Measurements from ENCODE around the gene F13B.
"Not testable (repeated sequence)": the region's sequence is repeated elsewhere in the genome, so short reads cannot be mapped to it uniquely, and the experiment has no call there.

Gene F13B

GRCh38 chr1:197027359-197027758 lies 39.7 kb downstream of the F13B start:
- intact Hi-C loops (cut with micrococcal nuclease) = no loop called here
- Mint-ChIP-seq H3K27me3 (no peaks in the 10 kb centered on the region), H3K4me3 (no peak overlapping the region), H3K9me3 (peaks cover 9% of the 10 kb centered on the region), H3K27ac (no peak overlapping the region), H3K4me1 (ENCODE audit: low read depth) (no peaks in the 10 kb centered on the region), H3K36me3 (ENCODE audit: low read depth) (no peaks in the 10 kb centered on the region)

GRCh38 chr1:197024460-197024859 lies 42.6 kb downstream of the F13B start:
- Mint-ChIP-seq H3K4me3 (no peak overlapping the region), H3K36me3 (ENCODE audit: low read depth) (no peaks in the 10 kb centered on the region), H3K9me3 (peaks cover 9% of the 10 kb centered on the region), H3K27me3 (no peaks in the 10 kb centered on the region), H3K4me1 (ENCODE audit: low read depth) (no peaks in the 10 kb centered on the region), H3K27ac (no peak overlapping the region)
- intact Hi-C loops (cut with micrococcal nuclease) = no loop called here

- no peaks in the 10 kb centered on the region for H3K36me3 Mint-ChIP-seq (ENCODE audit: low read depth)
- H3K27ac Mint-ChIP-seq = no peak overlapping the region
- H3K9me3 Mint-ChIP-seq = peaks cover 9% of the 10 kb centered on the region
- no peaks in the 10 kb centered on the region for H3K27me3 Mint-ChIP-seq
- H3K4me3 Mint-ChIP-seq = no peak overlapping the region
- intact Hi-C loops (cut with micrococcal nuclease) = no loop called here
- H3K4me1 Mint-ChIP-seq (ENCODE audit: low read depth) = no peaks in the 10 kb centered on the region
Observed at GRCh38 chr1:197021716-197022115, 45.3 kb downstream of the F13B start.

GRCh38 chr1:197017558-197018146 lies 49.4 kb downstream of the F13B start:
- H3K9me3 Mint-ChIP-seq = no peaks in the 10 kb centered on the region
- intact Hi-C loops (cut with micrococcal nuclease) = no loop called here
- H3K4me1 Mint-ChIP-seq (ENCODE audit: low read depth) = no peaks in the 10 kb centered on the region

GRCh38 chr1:197016751-197017150 lies 50.3 kb downstream of the F13B start:
- H3K4me1 Mint-ChIP-seq (ENCODE audit: low read depth) = no peaks in the 10 kb centered on the region
- no peak overlapping the region for H3K27ac Mint-ChIP-seq

More at GRCh38 chr1:197017558-197018146, 49.4 kb downstream of the F13B start:
- no peaks in the 10 kb centered on the region for H3K27me3 Mint-ChIP-seq
- H3K27ac Mint-ChIP-seq = no peak overlapping the region
- no peak overlapping the region for H3K4me3 Mint-ChIP-seq
- no peaks in the 10 kb centered on the region for H3K36me3 Mint-ChIP-seq (ENCODE audit: low read depth)

GRCh38 chr1:197013234-197013633 lies 53.8 kb downstream of the F13B start:
- no peaks in the 10 kb centered on the region for H3K27me3 Mint-ChIP-seq
- no peaks in the 10 kb centered on the region for H3K4me1 Mint-ChIP-seq (ENCODE audit: low read depth)
- H3K4me3 Mint-ChIP-seq = no peak overlapping the region
- H3K27ac Mint-ChIP-seq = no peak overlapping the region
- H3K9me3 Mint-ChIP-seq = peaks cover 17% of the 10 kb centered on the region
- intact Hi-C loops (cut with micrococcal nuclease) = no loop called here
- no peaks in the 10 kb centered on the region for H3K36me3 Mint-ChIP-seq (ENCODE audit: low read depth)

More at GRCh38 chr1:197016751-197017150, 50.3 kb downstream of the F13B start:
- intact Hi-C loops (cut with micrococcal nuclease) = no loop called here
- Mint-ChIP-seq H3K4me3 (no peak overlapping the region), H3K27me3 (no peaks in the 10 kb centered on the region), H3K36me3 (ENCODE audit: low read depth) (no peaks in the 10 kb centered on the region), H3K9me3 (peaks cover 3% of the 10 kb centered on the region)

DNA sequence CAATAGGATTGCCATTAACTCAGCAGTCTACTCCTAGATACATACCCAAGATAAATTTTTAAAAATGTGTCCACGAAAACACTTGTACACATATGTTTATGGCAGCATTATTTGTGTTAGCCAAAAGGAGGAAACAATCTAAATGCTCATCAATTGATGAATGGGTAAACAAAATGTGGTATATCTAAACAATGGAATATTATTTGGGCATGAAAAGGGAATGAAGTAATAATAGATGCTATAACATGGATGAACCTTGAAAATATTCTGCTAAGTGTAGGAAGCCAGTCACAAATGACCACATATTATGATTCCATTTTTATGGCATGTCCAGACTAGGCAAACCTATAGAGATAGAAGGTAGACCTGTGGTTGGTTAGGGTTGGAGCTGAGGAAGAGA lies 55.4 kb downstream of the F13B start:
- H3K27me3 Mint-ChIP-seq = no peaks in the 10 kb centered on the region
- H3K4me3 Mint-ChIP-seq = no peak overlapping the region
- H3K27ac Mint-ChIP-seq = no peak overlapping the region
- no peaks in the 10 kb centered on the region for H3K36me3 Mint-ChIP-seq (ENCODE audit: low read depth)
- no peaks in the 10 kb centered on the region for H3K4me1 Mint-ChIP-seq (ENCODE audit: low read depth)
- intact Hi-C loops (cut with micrococcal nuclease) = no loop called here
- H3K9me3 Mint-ChIP-seq = peaks cover 17% of the 10 kb centered on the region

GRCh38 chr1:197008861-197009260 lies 58.2 kb downstream of the F13B start:
- intact Hi-C loops (cut with micrococcal nuclease) = no loop called here
- Mint-ChIP-seq H3K27me3 (no peaks in the 10 kb centered on the region), H3K27ac (no peak overlapping the region), H3K4me3 (no peak overlapping the region), H3K36me3 (ENCODE audit: low read depth) (no peaks in the 10 kb centered on the region), H3K4me1 (ENCODE audit: low read depth) (no peaks in the 10 kb centered on the region), H3K9me3 (peaks cover 17% of the 10 kb centered on the region)

GRCh38 chr1:197003132-197003531 lies 63.9 kb downstream of the F13B start:
- Mint-ChIP-seq H3K27ac (no peak overlapping the region), H3K36me3 (ENCODE audit: low read depth) (no peaks in the 10 kb centered on the region), H3K4me1 (ENCODE audit: low read depth) (no peaks in the 10 kb centered on the region), H3K9me3 (no peaks in the 10 kb centered on the region), H3K27me3 (no peaks in the 10 kb centered on the region), H3K4me3 (no peak overlapping the region)
- intact Hi-C loops (cut with micrococcal nuclease) = no loop called here

DNA sequence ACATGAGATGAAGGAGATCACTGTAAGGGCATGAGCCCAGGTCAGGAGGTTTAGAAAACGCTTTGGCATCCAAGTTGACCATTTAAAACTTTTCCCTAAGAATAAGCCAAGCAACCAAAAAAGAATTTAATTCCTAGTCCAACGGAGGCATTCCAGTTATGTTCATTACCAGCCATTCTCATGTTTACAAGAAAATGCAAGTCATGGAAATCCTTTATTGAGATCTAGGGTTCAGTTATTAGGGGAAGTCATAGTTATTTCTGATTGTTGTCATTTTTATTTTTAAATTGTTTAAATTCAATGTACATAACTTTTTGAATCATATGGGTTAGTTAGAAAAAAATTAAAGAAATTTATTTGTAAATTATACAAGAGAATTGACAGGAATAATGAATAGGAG lies 65.2 kb downstream of the F13B start:
- Mint-ChIP-seq H3K4me1 (ENCODE audit: low read depth) (no peaks in the 10 kb centered on the region), H3K27ac (no peak overlapping the region), H3K36me3 (ENCODE audit: low read depth) (no peaks in the 10 kb centered on the region), H3K27me3 (no peaks in the 10 kb centered on the region), H3K9me3 (no peaks in the 10 kb centered on the region), H3K4me3 (no peak overlapping the region)
- intact Hi-C loops (cut with micrococcal nuclease) = no loop called here

DNA sequence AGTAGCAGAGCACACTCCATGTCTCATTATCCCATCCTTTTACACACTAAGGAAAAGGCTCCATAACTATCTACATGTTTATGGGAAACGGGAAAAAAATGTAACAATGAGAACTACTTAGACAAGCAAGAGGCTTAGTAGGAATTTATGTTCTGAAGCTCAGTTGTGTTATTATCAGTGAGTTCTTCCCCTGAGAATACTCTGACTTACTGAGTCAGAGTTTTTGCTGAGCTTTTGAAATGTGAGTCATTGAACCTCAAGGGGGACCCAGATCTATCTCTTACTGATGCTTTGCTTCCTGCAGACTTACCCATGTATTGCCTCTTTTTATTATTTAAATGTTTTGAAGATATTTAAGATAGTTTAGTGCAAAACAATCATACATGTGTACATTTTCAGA lies 69.6 kb downstream of the F13B start:
- Mint-ChIP-seq H3K9me3 (no peaks in the 10 kb centered on the region), H3K4me1 (ENCODE audit: low read depth) (no peaks in the 10 kb centered on the region), H3K36me3 (ENCODE audit: low read depth) (no peaks in the 10 kb centered on the region), H3K27ac (no peak overlapping the region), H3K4me3 (no peak overlapping the region), H3K27me3 (no peaks in the 10 kb centered on the region)
- intact Hi-C loops (cut with micrococcal nuclease) = no loop called here

DNA sequence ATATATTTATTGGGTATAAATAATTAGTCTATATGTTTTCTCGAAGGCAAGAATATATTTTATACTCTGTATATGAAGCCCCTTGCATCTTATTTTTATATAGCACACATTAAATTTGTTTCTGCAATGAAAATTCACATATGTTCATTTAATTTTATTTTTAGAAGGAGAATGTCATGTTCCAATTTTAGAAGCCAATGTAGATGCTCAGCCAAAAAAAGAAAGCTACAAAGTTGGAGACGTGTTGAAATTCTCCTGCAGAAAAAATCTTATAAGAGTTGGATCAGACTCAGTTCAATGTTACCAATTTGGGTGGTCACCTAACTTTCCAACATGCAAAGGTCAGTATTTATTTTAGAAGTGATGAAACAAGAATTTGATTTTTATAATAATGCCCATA lies 73.1 kb downstream of the F13B start:
- peaks cover 17% of the 10 kb centered on the region for H3K9me3 Mint-ChIP-seq
- no peaks in the 10 kb centered on the region for H3K27me3 Mint-ChIP-seq

GRCh38 chr1:196991919-196992651 lies 75.0 kb downstream of the F13B start:
- H3K9me3 Mint-ChIP-seq = peaks cover 18% of the 10 kb centered on the region
- H3K4me1 Mint-ChIP-seq (ENCODE audit: low read depth); intact Hi-C loops (cut with micrococcal nuclease); H3K4me3 Mint-ChIP-seq; H3K27me3 Mint-ChIP-seq; H3K36me3 Mint-ChIP-seq (ENCODE audit: low read depth); H3K27ac Mint-ChIP-seq: not testable (repeated sequence)

More for the DNA sequence above, 73.1 kb downstream of the F13B start:
- no peaks in the 10 kb centered on the region for H3K36me3 Mint-ChIP-seq (ENCODE audit: low read depth)
- no peak overlapping the region for H3K27ac Mint-ChIP-seq
- intact Hi-C loops (cut with micrococcal nuclease) = no loop called here
- H3K4me3 Mint-ChIP-seq = no peak overlapping the region
- no peaks in the 10 kb centered on the region for H3K4me1 Mint-ChIP-seq (ENCODE audit: low read depth)

Measured in dendritic cell treated with granulocyte-macrophage colony-stimulating factor and Interleukin-4, amounts not matched to agents 40 ng/mL and 50 ng/mL, for 4 days (primary cell).